ENCODE measurements around the gene CLCN2.

DNA sequence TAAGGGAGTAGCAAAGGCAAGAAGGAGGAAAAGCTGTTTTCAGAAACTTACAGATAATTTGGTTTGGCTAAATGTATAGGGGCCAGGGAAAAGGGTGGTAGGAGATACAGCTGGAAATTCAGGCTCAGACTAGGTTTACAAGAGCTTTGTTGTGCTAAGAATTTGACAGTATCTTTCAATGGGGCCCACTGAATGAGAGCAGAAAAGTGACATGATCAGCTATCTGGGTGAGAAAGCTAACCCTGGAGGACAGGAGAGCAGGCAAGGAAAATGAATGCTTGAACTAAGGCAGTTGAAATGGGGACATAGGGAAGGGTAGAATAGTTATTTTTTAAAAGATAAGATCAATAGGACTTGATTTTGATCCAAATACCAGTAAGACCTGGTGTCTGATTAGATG, 49.8 kb downstream of the CLCN2 start:
- TF ChIP-seq SUZ12 (IDR thresholded peaks at IDR 0.05) (no peak), FOXM1 (IDR thresholded peaks at IDR 0.05; ENCODE audit: borderline replicate concordance) (no peak), BHLHE40 (IDR thresholded peaks at IDR 0.05; ENCODE audit: borderline replicate concordance) (no peak), ARNT (IDR thresholded peaks at IDR 0.05) (no peak), FOXK2 (IDR thresholded peaks at IDR 0.05) (no peak)

All from HEK293T (cell line).